Esophagus (tissue), 2 donors: ENCODE data around the gene SEC62. TPM values are rescaled to one million over a fixed set of nuclear protein-coding genes. Genes with fewer than 3 reads are reported as not detected.

Source experiments
- polyA plus RNA-seq, 2 donors: library from polyadenylated mRNA; stranded (reverse); fragments of 200-250 nt; gene quantifications; one replicate each; pipeline ENCODE4 v1.2.3, GENCODE V29; 2013
- donor health status: healthy with polysubstance abuse.
- donor health status: Bipolar disorder and iron deficiency.

SEC62 gene
- polyA plus RNA-seq, 2 donors = 17.0 to 23.5 TPM

Other genes with a start within 250 kb of the SEC62 start
- gene TERC, start 201.7 kb upstream of the SEC62 start, polyA plus RNA-seq = under 1 TPM; 0.14 to 0.59 TPM
- gene ACTRT3, start 197.2 kb upstream of the SEC62 start, polyA plus RNA-seq = 1 to 10 TPM in 1 of 2 donors, under 1 TPM in 1; 0.31 to 1.1 TPM
- 1 to 10 TPM; 5.8 to 6.5 TPM for gene MYNN, start 193.4 kb upstream of the SEC62 start, polyA plus RNA-seq
- gene LRRIQ4, start 153.9 kb upstream of the SEC62 start, polyA plus RNA-seq = not detected
- under 1 TPM; 0.20 to 0.27 TPM for gene LRRC34, start 153.9 kb upstream of the SEC62 start, polyA plus RNA-seq
- not detected for gene LRRC31, start 96.9 kb upstream of the SEC62 start, polyA plus RNA-seq
- not detected for gene SAMD7, start 55.2 kb upstream of the SEC62 start, polyA plus RNA-seq
- 1 to 10 TPM in 1 of 2 donors, under 1 TPM in 1; 0.69 to 2.1 TPM for gene GPR160, start 71.2 kb downstream of the SEC62 start, polyA plus RNA-seq
- 1 to 10 TPM; 3.4 to 5.4 TPM for gene PHC3, start 214.9 kb downstream of the SEC62 start, polyA plus RNA-seq